HG02798 (cell line): ENCODE data around the gene VASH1.

Experiments
- ATAC-seq: cut with Tn5 transposase; IDR thresholded peaks from one replicate; pipeline ENCODE4 v1.9.1; 2021; ENCODE audit warnings: mild to moderate bottlenecking; ENCODE audit not compliant: unreplicated experiment, poor library complexity

Gene VASH1

DNA sequence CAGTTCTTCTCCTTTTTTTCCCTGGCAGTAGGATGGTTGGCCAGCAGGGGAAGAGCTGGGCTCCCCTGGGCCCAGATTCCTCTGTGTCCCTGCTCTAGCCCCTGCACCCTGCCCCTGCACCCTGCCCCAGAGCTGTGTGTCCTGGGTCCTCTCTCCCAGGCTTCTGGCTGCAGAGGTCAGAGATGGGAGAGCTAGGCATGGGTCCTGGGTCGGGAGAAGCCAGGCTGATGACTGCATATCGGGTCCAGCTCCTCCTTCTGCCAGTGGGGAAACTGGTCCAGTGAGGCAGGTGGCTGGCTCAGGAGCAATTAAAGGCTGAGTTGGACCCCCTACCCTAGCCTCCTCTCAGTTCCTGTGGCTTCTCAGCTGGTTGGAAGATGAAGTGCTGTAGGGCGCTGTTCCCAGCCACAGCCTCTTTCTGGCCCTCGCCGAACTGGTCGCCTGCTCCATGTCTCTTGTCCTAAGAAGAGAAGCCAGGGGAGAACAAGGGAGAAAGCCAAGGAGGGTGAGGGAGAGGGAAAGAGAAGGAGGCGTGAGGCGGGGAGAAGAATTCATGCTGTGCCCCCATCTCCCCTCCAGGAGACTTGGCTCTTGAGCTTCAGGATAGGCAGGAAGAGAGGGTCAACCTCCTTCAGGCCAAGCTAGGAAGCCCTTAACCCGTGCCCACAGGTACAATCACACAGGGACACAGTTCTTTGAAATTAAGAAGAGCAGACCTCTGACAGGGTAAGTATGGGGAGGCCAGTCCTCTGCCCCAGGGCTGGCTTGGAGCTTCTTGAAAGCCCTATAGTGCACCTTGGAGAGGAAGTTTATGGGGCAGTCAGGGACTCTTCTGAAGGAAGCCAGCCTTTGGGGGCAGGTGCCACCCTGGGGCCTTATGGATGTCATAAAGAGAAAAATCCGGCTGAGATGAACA lies 9.5 kb downstream of the VASH1 start:
- ATAC-seq = no peak

GRCh38 chr14:76771437-76771980 lies 10.2 kb downstream of the VASH1 start:
- no peak for ATAC-seq

GRCh38 chr14:76772300-76773187 lies 11.3 kb downstream of the VASH1 start:
- no peak for ATAC-seq

GRCh38 chr14:76773188-76773885 lies 12.1 kb downstream of the VASH1 start:
- no peak for ATAC-seq

GRCh38 chr14:76773956-76774820 lies 12.9 kb downstream of the VASH1 start:
- no peak for ATAC-seq

DNA sequence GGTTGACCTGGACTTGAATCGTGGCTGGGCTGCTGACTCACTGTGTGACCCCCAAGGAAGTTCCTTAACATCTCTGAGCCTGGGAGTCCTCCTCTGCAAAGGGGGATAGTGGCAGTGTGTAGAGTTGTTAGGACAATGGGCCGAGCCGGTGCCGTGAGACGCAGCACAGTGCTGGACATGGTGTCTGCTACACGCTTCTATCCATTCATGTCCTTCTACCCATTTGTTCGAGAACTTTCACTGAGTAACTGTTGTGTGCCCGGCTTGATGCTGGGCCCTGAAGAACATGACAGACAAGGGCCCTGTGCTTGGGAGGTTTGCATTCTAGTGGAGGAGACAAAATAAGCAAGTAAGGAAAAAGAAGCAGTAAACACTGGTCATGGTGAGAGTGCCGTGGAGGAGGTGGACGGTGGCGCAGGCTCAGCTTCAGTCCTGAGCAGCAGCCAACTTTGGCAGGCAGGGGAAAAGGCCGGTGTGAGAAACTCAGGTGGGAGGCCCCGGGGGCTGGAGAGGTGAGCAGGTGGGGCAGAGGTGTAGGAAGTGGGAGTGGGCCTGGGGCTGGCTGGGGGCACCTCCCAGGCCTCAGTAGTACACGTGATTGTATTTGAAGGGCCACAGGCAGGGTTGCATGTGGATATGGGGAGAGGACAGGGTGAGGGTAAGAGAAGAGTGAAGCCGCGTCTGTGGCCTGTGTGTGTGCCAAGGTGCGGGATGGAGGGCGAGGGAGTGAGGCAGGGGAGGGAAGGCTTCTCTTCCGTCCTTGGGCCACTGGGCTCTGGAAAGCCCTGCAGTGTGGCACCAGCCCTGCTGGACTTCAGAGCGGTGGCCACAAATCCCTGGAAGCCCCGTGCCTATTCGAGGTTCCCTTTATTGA lies 13.8 kb downstream of the VASH1 start:
- no peak for ATAC-seq

DNA sequence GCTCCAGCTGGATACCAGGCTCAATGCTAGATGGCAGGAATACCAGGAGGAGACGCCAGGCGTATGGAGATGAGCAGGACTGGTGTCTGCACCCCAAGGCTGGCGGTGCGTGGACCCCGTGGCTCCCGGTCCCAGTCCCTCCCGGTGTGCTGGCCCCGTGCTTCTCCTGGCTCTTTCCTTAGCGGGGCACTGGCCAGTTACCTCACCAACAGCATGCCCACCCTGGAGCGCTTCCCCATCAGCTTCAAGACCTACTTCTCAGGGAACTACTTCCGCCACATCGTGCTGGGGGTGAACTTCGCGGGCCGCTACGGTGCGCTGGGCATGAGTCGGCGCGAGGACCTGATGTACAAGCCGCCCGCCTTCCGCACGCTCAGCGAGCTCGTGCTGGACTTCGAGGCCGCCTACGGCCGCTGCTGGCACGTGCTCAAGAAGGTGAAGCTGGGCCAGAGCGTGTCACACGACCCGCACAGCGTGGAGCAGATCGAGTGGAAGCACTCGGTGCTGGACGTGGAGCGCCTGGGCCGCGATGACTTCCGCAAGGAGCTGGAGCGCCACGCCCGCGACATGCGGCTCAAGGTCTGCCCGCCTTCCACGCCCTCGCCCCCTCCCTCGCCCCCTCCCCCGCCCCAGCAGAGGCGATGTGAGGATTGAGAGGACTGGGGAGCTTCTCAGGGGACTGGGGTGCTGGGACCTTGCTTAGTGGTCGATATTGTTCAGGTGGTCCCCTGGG lies 14.6 kb downstream of the VASH1 start:
- ATAC-seq = no peak

- no peak for ATAC-seq
Measured at GRCh38 chr14:76776428-76777251, 15.4 kb downstream of the VASH1 start.

GRCh38 chr14:76777721-76778120 lies 16.5 kb downstream of the VASH1 start:
- no peak for ATAC-seq

DNA sequence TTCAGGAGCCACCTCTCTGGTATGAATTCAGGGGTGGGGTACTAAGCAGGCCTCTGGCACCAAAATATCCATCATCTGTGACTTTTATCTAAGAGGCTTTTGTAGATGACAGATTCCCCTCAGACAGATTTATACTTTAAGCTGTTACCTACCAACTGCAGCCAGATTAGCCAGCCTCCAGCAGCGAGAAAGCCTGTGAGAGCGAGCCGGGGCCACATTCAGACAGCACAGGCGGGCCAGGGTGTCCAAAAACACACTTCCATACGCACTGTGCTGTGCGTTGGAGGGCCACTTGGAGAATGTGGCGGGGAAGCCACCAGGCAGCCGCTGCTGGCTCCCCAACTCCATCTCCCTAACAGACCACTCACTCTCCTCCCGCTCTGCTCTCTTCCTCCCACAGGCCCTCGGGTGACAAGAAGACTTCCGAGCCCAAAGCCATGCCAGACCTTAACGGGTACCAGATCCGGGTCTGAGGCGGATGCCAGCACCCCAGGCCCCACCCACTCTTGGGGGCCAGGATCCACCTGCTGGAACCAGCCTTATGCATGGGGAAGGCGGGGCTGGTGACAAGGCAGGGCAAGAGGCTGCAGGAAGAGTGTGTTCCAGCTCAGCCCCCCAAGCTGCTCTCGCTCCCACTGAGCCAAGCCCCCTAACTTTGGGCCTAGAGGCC lies 17.4 kb downstream of the VASH1 start:
- no peak for ATAC-seq

DNA sequence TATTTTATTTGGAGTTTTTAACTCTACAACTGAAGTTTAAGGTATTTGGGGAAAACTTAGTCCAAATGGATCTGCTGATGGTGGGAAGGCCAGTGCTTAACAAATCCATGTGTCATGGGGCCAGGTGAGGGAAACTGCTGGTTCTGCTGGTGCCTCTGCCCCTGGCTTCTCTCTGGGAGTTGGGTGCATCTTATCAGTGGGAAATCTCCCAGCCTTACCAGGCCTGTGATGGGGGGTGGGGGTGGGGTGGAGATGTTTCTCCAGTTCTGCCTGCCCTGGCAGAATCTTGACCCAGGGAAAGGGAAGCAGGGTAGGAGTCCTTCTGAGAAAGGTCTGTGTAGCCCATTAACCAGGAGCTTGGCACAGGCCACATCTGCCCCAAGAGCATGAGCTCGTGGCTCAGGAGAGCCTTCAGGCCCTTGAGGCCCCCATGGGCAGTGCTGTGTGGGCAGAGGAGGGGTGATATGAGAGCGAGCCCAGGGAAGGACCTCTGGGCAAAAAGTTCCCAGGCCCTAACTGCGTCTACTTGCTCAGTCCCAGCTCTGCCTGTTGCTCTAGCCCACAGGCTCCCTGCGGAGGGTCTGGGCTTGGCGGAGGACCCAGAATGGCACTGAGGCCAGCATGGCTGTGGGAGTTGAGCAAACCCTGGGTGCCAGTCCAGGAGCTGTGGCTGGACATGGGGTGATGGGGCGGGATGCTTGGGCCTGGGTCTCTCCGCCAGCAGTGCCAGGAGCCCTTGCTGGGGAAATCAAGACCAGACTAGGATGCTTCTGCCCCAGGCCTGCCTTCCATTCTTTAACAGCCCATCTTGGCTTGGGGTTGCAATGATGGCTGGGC lies 18.2 kb downstream of the VASH1 start:
- no peak for ATAC-seq

GRCh38 chr14:76780058-76780345 lies 18.7 kb downstream of the VASH1 start:
- no peak for ATAC-seq

DNA sequence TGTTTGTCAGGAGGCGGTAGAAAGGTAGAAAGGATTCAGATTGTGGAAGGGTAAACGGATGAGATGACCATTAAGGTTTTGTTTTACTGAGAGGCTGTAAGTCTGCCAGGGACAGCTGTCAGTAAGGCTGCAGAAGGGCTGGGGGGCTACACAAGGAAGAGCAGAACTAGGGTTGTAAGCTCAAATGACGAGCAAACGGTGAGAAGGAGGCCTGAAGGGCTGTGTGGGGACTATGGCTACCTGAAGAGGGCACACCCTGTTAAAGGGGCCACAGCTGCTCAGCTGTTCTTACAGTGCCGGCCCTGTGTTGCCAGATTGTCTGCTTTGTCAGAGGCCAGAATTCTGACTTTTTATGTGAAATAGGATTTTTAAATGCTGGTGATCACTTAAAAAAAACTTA lies 19.1 kb downstream of the VASH1 start:
- no peak for ATAC-seq

GRCh38 chr14:76780875-76781647 lies 19.8 kb downstream of the VASH1 start:
- no peak for ATAC-seq

DNA sequence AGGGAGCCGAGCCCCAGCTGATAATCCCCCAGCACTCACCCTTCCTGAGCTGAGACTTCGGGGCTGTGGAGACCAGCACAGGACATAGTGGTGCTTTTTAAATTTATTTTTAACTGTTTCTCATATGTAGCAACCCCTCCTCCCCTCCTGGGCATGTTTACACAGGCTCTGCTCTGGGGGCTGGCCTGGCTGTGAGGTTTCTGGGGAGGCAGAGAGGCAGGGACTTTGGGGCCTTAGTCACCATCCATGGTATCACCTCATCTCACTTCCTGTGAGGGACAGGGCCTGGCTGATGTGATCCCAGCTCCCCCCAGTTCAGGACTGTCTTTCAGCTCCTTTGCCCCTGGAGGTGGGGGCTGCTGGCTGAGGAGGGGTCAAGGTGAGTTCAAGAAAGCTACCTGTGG lies 20.4 kb downstream of the VASH1 start:
- ATAC-seq = no peak
